Purkinje cell (primary cell): ENCODE data around the gene PCDHA7. TPM values are rescaled to one million over a fixed set of nuclear protein-coding genes. Genes with fewer than 3 reads are reported as not detected.

ENCODE experiments used
- polyA plus RNA-seq: library from polyadenylated mRNA; unstranded; fragments of >200 nt; fragmentation: Nextera tagmentation; gene quantifications from 2 replicates; pipeline ENCODE4 v1.2.1, GENCODE V29; 2014

Gene PCDHA7
- 0.39 and 0.71 TPM in 2 replicates for polyA plus RNA-seq

GRCh38 chr5:140833993-140834392 is at the start of gene PCDHA7:
TSS of gene PCDHA7 (plus strand) at chr5:140834269. CDS start at chr5:140834384, 115 bp downstream.

GRCh38 chr5:140785905-140786686 is 48.0 kb upstream of the PCDHA7 start, which contains the start of gene PCDHA1:
TSS of gene PCDHA1 (plus strand) at chr5:140786140.

GRCh38 chr5:140794595-140795258 is 39.3 kb upstream of the PCDHA7 start, which contains the start of gene PCDHA2:
TSS of gene PCDHA2 (plus strand) at chr5:140794852.

GRCh38 chr5:140800816-140801493 is 33.1 kb upstream of the PCDHA7 start, which contains the start of gene PCDHA3:
TSS of gene PCDHA3 (plus strand) at chr5:140801057.

GRCh38 chr5:140806834-140807775 is 27.0 kb upstream of the PCDHA7 start, which contains the start of gene PCDHA4:
TSS of gene PCDHA4 (plus strand) at chr5:140807068.

GRCh38 chr5:140821375-140822280 is 12.4 kb upstream of the PCDHA7 start, which contains the start of gene PCDHA5:
TSS of gene PCDHA5 (plus strand) at chr5:140821613.

GRCh38 chr5:140827704-140828361 is 6.2 kb upstream of the PCDHA7 start, which contains the start of gene PCDHA6:
TSS of gene PCDHA6 (plus strand) at chr5:140827960. CDS start at chr5:140828092, 132 bp downstream.

GRCh38 chr5:140840978-140841962 is 7.2 kb downstream of the PCDHA7 start, which contains the start of gene PCDHA8:
TSS of gene PCDHA8 (plus strand) at chr5:140841187. CDS start at chr5:140841322, 135 bp downstream.

GRCh38 chr5:140848139-140849102 is 14.4 kb downstream of the PCDHA7 start, which contains the start of gene PCDHA9:
TSS of gene PCDHA9 (plus strand) at chr5:140848382. CDS start at chr5:140848496, 114 bp downstream.

GRCh38 chr5:140855772-140856674 is 22.0 kb downstream of the PCDHA7 start, which contains the start of gene PCDHA10:
TSS of gene PCDHA10 (plus strand) at chr5:140855897. CDS start at chr5:140856049, 152 bp downstream.

GRCh38 chr5:140868721-140869554 is 34.9 kb downstream of the PCDHA7 start, which contains the start of gene PCDHA11:
TSS of gene PCDHA11 (plus strand) at chr5:140868957. CDS start at chr5:140869104, 147 bp downstream.

GRCh38 chr5:140875085-140876065 is 41.3 kb downstream of the PCDHA7 start, which contains the start of gene PCDHA12:
TSS of gene PCDHA12 (plus strand) at chr5:140875308. CDS start at chr5:140875473, 165 bp downstream.

GRCh38 chr5:140881889-140882590 is 48.0 kb downstream of the PCDHA7 start, which contains the start of gene PCDHA13:
TSS of gene PCDHA13 (plus strand) at chr5:140882124. CDS start at chr5:140882269, 145 bp downstream.

